Activated CD4-positive, alpha-beta memory T cell treated with anti-CD3 and anti-CD28 coated beads for 36 hours (primary cell): ENCODE data around the gene ZNF69. TPM values are rescaled to one million over a fixed set of nuclear protein-coding genes. Genes with fewer than 3 reads are reported as not detected.
"Not testable (repeated sequence)": the region's sequence is repeated elsewhere in the genome, so short reads cannot be mapped to it uniquely, and the experiment has no call there.

Experiments used
- CTCF ChIA-PET: fragments of 350-600 bp; sonication (Branson Sonifier 250); formaldehyde crosslinking; loops from one replicate; lab custom pipeline; 2021; ENCODE audit warnings: antibody characterized with exemption, inconsistent platforms; lab: Charles Lee
- POLR2A ChIA-PET: fragments of 350-600 bp; sonication (Branson Sonifier 250); formaldehyde crosslinking; loops from one replicate; lab custom pipeline; 2021; ENCODE audit warnings: antibody characterized with exemption; lab: Charles Lee
- DNase-seq: peaks from one replicate; pipeline ENCODE4 v3.0.0-alpha.2; 2020
- H3K27ac Mint-ChIP-seq: one replicate; pipeline ENCODE4 v1.8.0; 2021; ENCODE audit warnings: mixed read lengths
- H3K27me3 Mint-ChIP-seq: one replicate; pipeline ENCODE4 v1.8.0; 2021; ENCODE audit warnings: mixed read lengths
- H3K36me3 Mint-ChIP-seq: one replicate; pipeline ENCODE4 v1.8.0; 2021; ENCODE audit warnings: mixed read lengths
- H3K4me1 Mint-ChIP-seq: one replicate; pipeline ENCODE4 v1.8.0; 2021; ENCODE audit warnings: low read depth, mixed read lengths
- H3K4me3 Mint-ChIP-seq: one replicate; pipeline ENCODE4 v1.8.0; 2021; ENCODE audit warnings: mild to moderate bottlenecking, mixed read lengths
- H3K9me3 Mint-ChIP-seq: one replicate; pipeline ENCODE4 v1.8.0; 2021; ENCODE audit warnings: mixed read lengths
- intact Hi-C: fragments of 100-400 bp; cut with micrococcal nuclease; formaldehyde crosslinking; loops from one replicate; pipeline ENCODE4 v1.15.1; 2023
- total RNA-seq, 2 experiments: library from RNA; stranded (reverse); gene quantifications; one replicate each; pipeline ENCODE4 v1.2.3, GENCODE V29; 2021

The ZNF69 gene
- total RNA-seq, 2 experiments from 2014 or later, result 0.94 to 1.5 TPM

DNA sequence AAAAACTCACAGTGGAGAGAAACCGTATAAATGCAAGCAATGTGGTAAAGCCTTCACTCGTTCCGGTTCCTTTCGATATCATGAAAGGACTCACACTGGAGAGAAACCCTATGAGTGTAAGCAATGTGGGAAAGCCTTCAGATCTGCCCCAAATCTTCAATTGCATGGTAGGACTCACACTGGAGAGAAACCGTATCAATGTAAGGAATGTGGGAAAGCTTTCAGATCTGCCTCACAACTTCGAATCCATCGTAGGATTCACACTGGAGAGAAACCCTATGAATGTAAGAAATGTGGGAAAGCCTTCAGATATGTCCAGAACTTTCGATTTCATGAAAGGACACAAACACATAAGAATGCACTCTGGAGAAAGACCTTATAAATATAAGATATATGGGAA is 19.4 kb upstream of the ZNF69 start:
- Mint-ChIP-seq H3K27ac (no peak overlapping the region), H3K4me1 (no peaks in the 10 kb centered on the region), H3K36me3 (peaks cover 69% of the 10 kb centered on the region), H3K27me3 (no peaks in the 10 kb centered on the region), H3K9me3 (peaks cover 80% of the 10 kb centered on the region), H3K4me3 (no peak overlapping the region)
- DNase-seq, result no peak
- ChIA-PET POLR2A (no interaction called here), CTCF (no interaction called here)
- intact Hi-C loops, result no loop called here

- intact Hi-C loops, result no loop called here
- Mint-ChIP-seq H3K27me3 (no peaks in the 10 kb centered on the region), H3K4me3 (no peak overlapping the region), H3K4me1 (no peaks in the 10 kb centered on the region), H3K9me3 (peaks cover 43% of the 10 kb centered on the region), H3K27ac (no peak overlapping the region), H3K36me3 (peaks cover 30% of the 10 kb centered on the region)
- no peak for DNase-seq
- ChIA-PET POLR2A (no interaction called here), CTCF (interaction anchor here (0.7 to 1.2 kb wide), 3 partner anchors 8 to 219 kb away, joined by 3 to 5 read pairs (median 3); no protein-coding TSS in a partner anchor)
These were observed 15.0 kb upstream of the ZNF69 start for GRCh38 chr19:11872624-11873023.

DNA sequence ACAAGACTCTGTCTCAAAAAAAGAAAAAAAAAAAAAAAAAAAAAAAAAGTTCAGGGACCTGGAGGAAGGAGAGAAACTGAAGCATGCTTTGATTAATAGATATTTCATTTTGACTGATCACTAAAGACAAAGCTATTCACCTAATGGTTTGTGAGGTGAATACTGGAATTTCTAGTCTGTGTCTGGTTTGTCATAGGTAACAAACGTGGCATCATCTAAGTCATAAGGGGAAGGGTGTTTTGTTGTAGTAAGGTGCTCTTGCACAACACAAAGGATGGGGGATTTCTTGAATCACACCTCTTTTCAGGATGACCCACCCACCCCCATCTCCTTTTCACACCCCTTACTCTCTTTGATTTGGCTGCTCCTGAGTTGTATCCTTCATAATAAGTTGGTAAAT is 13.8 kb upstream of the ZNF69 start:
- Mint-ChIP-seq H3K36me3 (peaks cover 19% of the 10 kb centered on the region), H3K27me3 (no peaks in the 10 kb centered on the region), H3K27ac (no peak overlapping the region), H3K4me3 (no peak overlapping the region), H3K9me3 (peaks cover 32% of the 10 kb centered on the region), H3K4me1 (no peaks in the 10 kb centered on the region)
- intact Hi-C loops, result no loop called here
- CTCF ChIA-PET, result no interaction called here
- DNase-seq, result no peak
- POLR2A ChIA-PET, result no interaction called here

DNA sequence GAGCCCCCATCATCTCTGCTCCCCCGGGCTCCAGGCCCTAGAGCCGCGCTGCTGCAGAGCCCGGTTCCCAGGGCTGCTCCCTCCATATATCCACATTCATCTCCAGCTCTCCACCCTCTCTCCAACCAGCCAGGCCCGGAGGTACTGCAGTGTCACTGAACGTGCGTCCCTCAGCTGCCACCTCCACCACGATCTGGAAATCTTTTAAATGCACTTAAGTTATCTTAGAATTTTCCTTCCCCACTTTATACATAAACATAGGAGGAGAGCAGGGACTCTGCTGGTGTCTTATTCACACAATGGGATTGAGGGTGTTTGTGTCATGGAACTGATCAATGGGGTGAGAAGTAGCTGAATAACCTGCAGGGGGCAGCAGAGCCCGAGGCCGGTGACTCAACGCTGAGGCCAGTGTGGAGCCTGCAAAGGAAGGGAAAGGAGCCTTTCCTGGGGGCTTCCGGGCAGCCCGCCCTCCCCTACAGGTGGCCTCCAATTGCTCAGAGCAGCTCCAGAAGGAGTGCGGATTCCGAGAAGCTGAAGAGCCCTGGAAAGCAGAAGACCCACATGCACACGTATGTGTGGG is 7.8 kb upstream of the ZNF69 start:
- POLR2A ChIA-PET, result not testable (repeated sequence)

GRCh38 chr19:11880598-11880997 is 7.0 kb upstream of the ZNF69 start:
- ChIA-PET CTCF (interaction anchor here (1.1 to 7.5 kb wide), 13 partner anchors 8 to 260 kb away, joined by 3 to 42 read pairs (median 4); partner anchors contain the start of genes ZNF20, ZNF433 and ZNF491), POLR2A (no interaction called here)
- intact Hi-C loops, result loop anchor here (2.0 to 5.0 kb wide), 3 partner anchors 42 to 107 kb away; partner anchors contain the start of gene ZNF491
- DNase-seq, result no peak
- Mint-ChIP-seq H3K36me3 (no peaks in the 10 kb centered on the region), H3K4me3 (no peak overlapping the region), H3K4me1 (no peaks in the 10 kb centered on the region), H3K27ac (no peak overlapping the region), H3K9me3 (no peaks in the 10 kb centered on the region), H3K27me3 (no peaks in the 10 kb centered on the region)

More for the DNA sequence above, 7.8 kb upstream of the ZNF69 start:
- not testable (repeated sequence) for H3K27ac Mint-ChIP-seq, H3K9me3 Mint-ChIP-seq, H3K4me1 Mint-ChIP-seq, H3K27me3 Mint-ChIP-seq, H3K4me3 Mint-ChIP-seq, H3K36me3 Mint-ChIP-seq
- CTCF ChIA-PET, result interaction anchor here (0.6 to 7.5 kb wide), 17 partner anchors 9 to 260 kb away, joined by 3 to 42 read pairs (median 4); partner anchors contain the start of genes ZNF20, ZNF433, ZNF491 and ZNF700
- peak; percentile 65 for DNase-seq
- intact Hi-C loops, result loop anchor here (2.0 to 5.0 kb wide), 3 partner anchors 43 to 108 kb away; partner anchors contain the start of gene ZNF491

GRCh38 chr19:11881151-11881800 is 6.3 kb upstream of the ZNF69 start:
- H3K9me3 Mint-ChIP-seq, result peaks cover 2% of the 10 kb centered on the region
- H3K27ac Mint-ChIP-seq, result no peak overlapping the region
- POLR2A ChIA-PET, result no interaction called here
- H3K4me1 Mint-ChIP-seq, result no peaks in the 10 kb centered on the region
- intact Hi-C loops, result loop anchor here (1.0 to 5.0 kb wide), 4 partner anchors 41 to 259 kb away; partner anchors contain the start of genes ZNF20 and ZNF491
- CTCF ChIA-PET, result interaction anchor here (1.1 to 7.5 kb wide), 11 partner anchors 9 to 259 kb away, joined by 3 to 42 read pairs (median 5); partner anchors contain the start of genes ZNF20 and ZNF491
- peak; percentile 69 for DNase-seq
- no peaks in the 10 kb centered on the region for H3K27me3 Mint-ChIP-seq
- H3K36me3 Mint-ChIP-seq, result no peaks in the 10 kb centered on the region
- H3K4me3 Mint-ChIP-seq, result no peak overlapping the region

- POLR2A ChIA-PET, result no interaction called here
- no peak for DNase-seq
These were observed 5.0 kb upstream of the ZNF69 start for GRCh38 chr19:11882606-11883005.

DNA sequence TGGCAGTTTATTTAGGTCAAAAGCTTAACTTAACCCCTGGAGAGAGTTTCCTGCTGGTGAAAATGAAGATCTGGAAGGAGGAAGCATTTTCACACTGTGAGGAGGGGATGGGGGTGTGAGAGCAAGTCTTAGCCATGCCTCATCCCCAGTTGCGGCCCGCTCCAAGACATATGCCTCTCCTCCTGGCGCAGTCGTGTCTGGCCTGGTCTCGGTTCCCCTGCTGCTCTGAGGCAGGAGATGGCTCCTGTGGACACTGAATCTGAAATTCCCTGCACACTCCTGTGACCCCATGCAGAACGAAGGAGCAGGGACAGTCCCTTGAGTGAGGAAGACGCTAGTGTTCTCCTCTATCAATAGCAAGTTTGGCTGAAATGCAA is 360 bp upstream of the ZNF69 start:
- POLR2A ChIA-PET, result no interaction called here
- CTCF ChIA-PET, result no interaction called here
- no peak overlapping the region for H3K27ac Mint-ChIP-seq

More at GRCh38 chr19:11882606-11883005, 5.0 kb upstream of the ZNF69 start:
- Mint-ChIP-seq H3K27me3 (no peaks in the 10 kb centered on the region), H3K4me3 (no peak overlapping the region), H3K36me3 (no peaks in the 10 kb centered on the region), H3K4me1 (peaks cover 3% of the 10 kb centered on the region), H3K9me3 (peaks cover 4% of the 10 kb centered on the region), H3K27ac (no peak overlapping the region)
- CTCF ChIA-PET, result interaction anchor here (0.5 to 7.5 kb wide), 7 partner anchors 85 to 258 kb away, joined by 3 to 42 read pairs (median 9); partner anchors contain the start of genes ZNF20 and ZNF491
- intact Hi-C loops, result loop anchor here (5.0 kb wide), 2 partner anchors 40 to 105 kb away; no protein-coding TSS in a partner anchor

GRCh38 chr19:11889901-11890300 is 2.3 kb downstream of the ZNF69 start:
- H3K9me3 Mint-ChIP-seq, H3K4me3 Mint-ChIP-seq, H3K36me3 Mint-ChIP-seq, DNase-seq, intact Hi-C loops, CTCF ChIA-PET, POLR2A ChIA-PET, H3K27me3 Mint-ChIP-seq, H3K27ac Mint-ChIP-seq: not testable (repeated sequence)
- peaks cover 17% of the 10 kb centered on the region for H3K4me1 Mint-ChIP-seq

More for the DNA sequence above, 360 bp upstream of the ZNF69 start:
- Mint-ChIP-seq H3K9me3 (peaks cover 4% of the 10 kb centered on the region), H3K27me3 (no peaks in the 10 kb centered on the region), H3K36me3 (peaks cover 2% of the 10 kb centered on the region), H3K4me3 (peak overlapping the region; percentile 83), H3K4me1 (peaks cover 17% of the 10 kb centered on the region)
- DNase-seq, result no peak
- intact Hi-C loops, result no loop called here

DNA sequence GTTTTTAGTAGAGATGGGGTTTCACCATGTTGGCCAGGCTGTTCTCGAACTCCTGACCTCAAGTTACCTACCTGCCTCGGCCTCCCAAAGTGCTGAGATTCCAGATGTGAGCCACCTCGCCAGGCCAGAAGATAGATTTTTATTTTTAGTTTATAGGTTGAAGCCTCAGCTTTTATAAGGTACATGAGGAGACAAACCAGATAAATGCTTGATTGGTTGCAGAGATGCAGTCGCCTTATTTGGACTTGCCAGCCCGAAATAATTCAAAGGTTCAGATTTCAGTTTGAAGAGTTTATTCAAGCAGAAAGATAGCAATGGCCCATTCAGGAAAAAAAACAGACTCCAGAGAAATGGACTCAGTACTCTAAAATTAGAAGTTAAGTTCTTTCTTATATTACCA is 3.1 kb downstream of the ZNF69 start:
- H3K4me3 Mint-ChIP-seq, result no peak overlapping the region
- no peak for DNase-seq
- H3K9me3 Mint-ChIP-seq, result peaks cover 4% of the 10 kb centered on the region
- intact Hi-C loops, result no loop called here
- ChIA-PET CTCF (no interaction called here), POLR2A (no interaction called here)
- peaks cover 17% of the 10 kb centered on the region for H3K4me1 Mint-ChIP-seq
- H3K36me3 Mint-ChIP-seq, result peaks cover 10% of the 10 kb centered on the region
- H3K27me3 Mint-ChIP-seq, result no peaks in the 10 kb centered on the region
- H3K27ac Mint-ChIP-seq, result no peak overlapping the region

GRCh38 chr19:11894851-11895250 is 7.3 kb downstream of the ZNF69 start:
- Mint-ChIP-seq H3K27me3 (no peaks in the 10 kb centered on the region), H3K36me3 (peaks cover 18% of the 10 kb centered on the region), H3K4me3 (no peak overlapping the region), H3K4me1 (no peaks in the 10 kb centered on the region), H3K9me3 (peaks cover 18% of the 10 kb centered on the region), H3K27ac (no peak overlapping the region)
- CTCF ChIA-PET, result no interaction called here
- no peak for DNase-seq
- intact Hi-C loops, result no loop called here
- POLR2A ChIA-PET, result no interaction called here

GRCh38 chr19:11902228-11902627 is 14.6 kb downstream of the ZNF69 start:
- peaks cover 61% of the 10 kb centered on the region for H3K36me3 Mint-ChIP-seq
- peaks cover 69% of the 10 kb centered on the region for H3K9me3 Mint-ChIP-seq

More at GRCh38 chr19:11902228-11902627, 14.6 kb downstream of the ZNF69 start:
- Mint-ChIP-seq H3K27me3 (no peaks in the 10 kb centered on the region), H3K27ac (no peak overlapping the region), H3K4me1 (no peaks in the 10 kb centered on the region), H3K4me3 (no peak overlapping the region)
- CTCF ChIA-PET, result no interaction called here
- intact Hi-C loops, result no loop called here
- POLR2A ChIA-PET, result no interaction called here
- DNase-seq, result no peak
